Measurements from ENCODE around the gene SSU72. TPM values are rescaled to one million over a fixed set of nuclear protein-coding genes. Genes with fewer than 3 reads are reported as not detected.

The SSU72 gene
- total and polyA plus RNA-seq, 8 donors = 49.2 to 74.3 (median 57.8) TPM

GRCh38 chr1:1552263-1552639, 22.4 kb downstream of the SSU72 start:
- no peak overlapping the region for H3K4me3 ChIP-seq
- H3K27me3 ChIP-seq = no peaks in the 10 kb centered on the region
- intact Hi-C loops (cut with DNase I) = no loop called here
- no peaks in the 10 kb centered on the region for H3K36me3 ChIP-seq
- no peak for DNase-seq
- H3K27ac ChIP-seq = no peak overlapping the region
- 75 to 78% methylated on average over 10 of the region's 10 CpGs for WGBS, 2 donors
- no peaks in the 10 kb centered on the region for H3K9me3 ChIP-seq
- H3K4me1 ChIP-seq = peaks cover 5 to 11% (median 11%) of the 10 kb centered on the region in 3 donors
- ATAC-seq = no peak
- TF ChIP-seq, protein P1, sequence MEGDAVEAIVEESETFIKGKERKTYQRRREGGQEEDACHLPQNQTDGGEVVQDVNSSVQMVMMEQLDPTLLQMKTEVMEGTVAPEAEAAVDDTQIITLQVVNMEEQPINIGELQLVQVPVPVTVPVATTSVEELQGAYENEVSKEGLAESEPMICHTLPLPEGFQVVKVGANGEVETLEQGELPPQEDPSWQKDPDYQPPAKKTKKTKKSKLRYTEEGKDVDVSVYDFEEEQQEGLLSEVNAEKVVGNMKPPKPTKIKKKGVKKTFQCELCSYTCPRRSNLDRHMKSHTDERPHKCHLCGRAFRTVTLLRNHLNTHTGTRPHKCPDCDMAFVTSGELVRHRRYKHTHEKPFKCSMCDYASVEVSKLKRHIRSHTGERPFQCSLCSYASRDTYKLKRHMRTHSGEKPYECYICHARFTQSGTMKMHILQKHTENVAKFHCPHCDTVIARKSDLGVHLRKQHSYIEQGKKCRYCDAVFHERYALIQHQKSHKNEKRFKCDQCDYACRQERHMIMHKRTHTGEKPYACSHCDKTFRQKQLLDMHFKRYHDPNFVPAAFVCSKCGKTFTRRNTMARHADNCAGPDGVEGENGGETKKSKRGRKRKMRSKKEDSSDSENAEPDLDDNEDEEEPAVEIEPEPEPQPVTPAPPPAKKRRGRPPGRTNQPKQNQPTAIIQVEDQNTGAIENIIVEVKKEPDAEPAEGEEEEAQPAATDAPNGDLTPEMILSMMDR (IDR thresholded peaks at IDR 0.05) = no peak
- no peak for FAIRE-seq

- intact Hi-C loops (cut with DNase I) = no loop called here
- ATAC-seq = peak in 3 of 4 donors; percentile 10 to 27 (median 27)
- H3K9me3 ChIP-seq = no peaks in the 10 kb centered on the region
Measured at GRCh38 chr1:1551524-1552262, 23.0 kb downstream of the SSU72 start.

DNA sequence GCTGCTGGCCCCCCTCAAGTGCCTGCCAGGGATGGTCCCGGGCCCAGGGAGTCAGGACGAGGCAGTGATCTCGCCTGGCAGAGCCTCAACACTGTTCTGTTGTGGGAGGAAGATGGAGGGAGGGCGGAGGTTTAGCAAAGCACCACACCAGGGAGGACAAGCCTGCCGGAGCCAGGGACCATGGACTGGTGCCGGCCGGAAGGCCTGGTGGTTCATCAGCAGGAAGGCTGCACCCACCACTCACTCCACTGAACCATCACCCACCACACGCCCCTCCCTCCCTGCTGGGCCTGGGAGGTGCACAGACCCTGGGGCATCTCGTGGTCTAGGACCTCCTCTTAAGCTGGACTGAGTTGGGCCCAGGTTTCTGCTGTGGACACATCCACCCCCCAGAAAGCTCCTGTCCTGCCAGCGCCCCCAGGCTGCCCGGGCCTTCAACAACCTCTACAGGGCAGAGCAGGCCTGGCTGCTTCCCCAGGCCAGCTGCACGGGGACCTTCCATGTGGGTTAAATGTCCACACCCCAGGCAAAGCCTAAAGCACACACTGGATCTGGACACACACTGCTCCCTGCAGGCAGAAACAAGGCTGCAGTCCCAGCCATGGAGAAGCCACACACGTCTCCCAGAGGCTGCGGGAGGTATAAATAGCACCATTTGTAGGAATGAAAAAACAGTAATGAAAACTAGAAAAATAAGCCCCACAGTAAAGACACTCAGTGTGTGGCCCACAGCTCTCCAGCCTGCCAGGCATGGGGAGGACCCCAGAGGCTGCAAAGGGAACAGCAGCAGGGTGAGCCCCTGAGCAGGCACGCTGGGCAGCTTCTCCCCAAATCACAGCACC, 23.9 kb downstream of the SSU72 start:
- no peaks in the 10 kb centered on the region for H3K27me3 ChIP-seq
- H3K4me3 ChIP-seq = no peak overlapping the region
- 58 to 64% methylated on average over 13 to 15 of the region's 15 CpGs for WGBS, 2 donors
- H3K9me3 ChIP-seq = no peaks in the 10 kb centered on the region
- H3K27ac ChIP-seq = peak overlapping the region in 1 of 4 donors; percentile 17
- ATAC-seq (peak in 3 of 4 donors; percentile 44 to 70 (median 66)), DNase-seq (peak in 1 of 6 donors; percentile 35), FAIRE-seq (no peak)
- H3K4me1 ChIP-seq = peaks cover 5 to 11% (median 11%) of the 10 kb centered on the region in 3 donors
- intact Hi-C loops (cut with DNase I) = no loop called here
- TF ChIP-seq, protein P1 (IDR thresholded peaks at IDR 0.05) = peak in 2 of 4 donors; percentile 18 to 28
- H3K36me3 ChIP-seq = no peaks in the 10 kb centered on the region

More at GRCh38 chr1:1551524-1552262, 23.0 kb downstream of the SSU72 start:
- H3K27me3 ChIP-seq = no peaks in the 10 kb centered on the region
- WGBS, 2 donors = 66 to 68% methylated on average over 33 of the region's 33 CpGs
- H3K36me3 ChIP-seq = no peaks in the 10 kb centered on the region
- no peak for FAIRE-seq
- H3K27ac ChIP-seq = peak overlapping the region in 1 of 4 donors; percentile 17
- H3K4me1 ChIP-seq = peaks cover 5 to 11% (median 11%) of the 10 kb centered on the region in 3 donors
- TF ChIP-seq, protein P1 (IDR thresholded peaks at IDR 0.05) = no peak
- H3K4me3 ChIP-seq = no peak overlapping the region
- peak in 1 of 6 donors; percentile 42 for DNase-seq

GRCh38 chr1:1550087-1550486, 24.6 kb downstream of the SSU72 start:
- FAIRE-seq = no peak
- no peak for DNase-seq
- ATAC-seq = no peak
- H3K4me3 ChIP-seq = no peak overlapping the region
- 81 to 82% methylated on average over 7 of the region's 7 CpGs for WGBS, 2 donors
- H3K4me1 ChIP-seq = peaks cover 5 to 11% (median 11%) of the 10 kb centered on the region in 3 donors
- H3K36me3 ChIP-seq = no peaks in the 10 kb centered on the region
- no peaks in the 10 kb centered on the region for H3K27me3 ChIP-seq
- H3K27ac ChIP-seq = no peak overlapping the region
- intact Hi-C loops (cut with DNase I) = no loop called here
- H3K9me3 ChIP-seq = no peaks in the 10 kb centered on the region
- TF ChIP-seq, protein P1 (IDR thresholded peaks at IDR 0.05) = no peak

Data from pancreas (tissue), 10 donors.